ENCODE measurements around the gene CACNB2.

DNA sequence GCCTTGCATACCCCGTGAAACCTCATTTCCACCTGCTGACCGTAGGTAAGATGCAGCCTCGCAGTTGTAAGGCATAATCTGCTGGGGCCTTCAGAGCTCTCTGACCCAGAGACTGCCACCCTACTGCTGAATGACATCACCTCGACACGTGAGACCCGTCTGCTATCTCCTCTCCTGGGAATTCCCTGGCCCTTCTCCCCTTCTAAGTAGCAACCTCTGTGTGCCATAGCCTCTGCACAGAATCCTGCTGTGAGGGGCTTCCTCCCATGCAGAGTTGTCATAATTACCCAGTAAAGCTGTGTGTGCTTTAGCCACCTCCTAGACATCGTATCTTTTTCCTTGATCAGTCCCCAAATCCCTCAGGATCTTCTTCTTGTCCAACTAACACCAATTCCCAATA is 106.7 kb downstream of the CACNB2 start:
- TF ChIP-seq POLR2AphosphoS5 (IDR thresholded peaks at IDR 0.05) (no peak), POLR2A (IDR thresholded peaks at IDR 0.05) (no peak)
- TF ChIP-seq, protein P1, sequence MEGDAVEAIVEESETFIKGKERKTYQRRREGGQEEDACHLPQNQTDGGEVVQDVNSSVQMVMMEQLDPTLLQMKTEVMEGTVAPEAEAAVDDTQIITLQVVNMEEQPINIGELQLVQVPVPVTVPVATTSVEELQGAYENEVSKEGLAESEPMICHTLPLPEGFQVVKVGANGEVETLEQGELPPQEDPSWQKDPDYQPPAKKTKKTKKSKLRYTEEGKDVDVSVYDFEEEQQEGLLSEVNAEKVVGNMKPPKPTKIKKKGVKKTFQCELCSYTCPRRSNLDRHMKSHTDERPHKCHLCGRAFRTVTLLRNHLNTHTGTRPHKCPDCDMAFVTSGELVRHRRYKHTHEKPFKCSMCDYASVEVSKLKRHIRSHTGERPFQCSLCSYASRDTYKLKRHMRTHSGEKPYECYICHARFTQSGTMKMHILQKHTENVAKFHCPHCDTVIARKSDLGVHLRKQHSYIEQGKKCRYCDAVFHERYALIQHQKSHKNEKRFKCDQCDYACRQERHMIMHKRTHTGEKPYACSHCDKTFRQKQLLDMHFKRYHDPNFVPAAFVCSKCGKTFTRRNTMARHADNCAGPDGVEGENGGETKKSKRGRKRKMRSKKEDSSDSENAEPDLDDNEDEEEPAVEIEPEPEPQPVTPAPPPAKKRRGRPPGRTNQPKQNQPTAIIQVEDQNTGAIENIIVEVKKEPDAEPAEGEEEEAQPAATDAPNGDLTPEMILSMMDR (IDR thresholded peaks at IDR 0.05), result no peak

Measured in gastroesophageal sphincter (tissue), 3 donors.